ENCODE measurements around the gene ZNF445.
"Not testable (repeated sequence)": the region's sequence is repeated elsewhere in the genome, so short reads cannot be mapped to it uniquely, and the experiment has no call there.

The ZNF445 gene

GRCh38 chr3:44476181-44476611, 1.3 kb downstream of the ZNF445 start:
- no peak for DNase-seq (ENCODE audit: low read depth)

GRCh38 chr3:44474886-44475285, 2.6 kb downstream of the ZNF445 start:
- not testable (repeated sequence) for DNase-seq (ENCODE audit: low read depth)

GRCh38 chr3:44470430-44470829, 7.0 kb downstream of the ZNF445 start:
- DNase-seq (ENCODE audit: low read depth), result no peak

- DNase-seq (ENCODE audit: low read depth), result no peak
These were observed 7.6 kb downstream of the ZNF445 start for GRCh38 chr3:44469914-44470313.

GRCh38 chr3:44468572-44469520, 8.6 kb downstream of the ZNF445 start:
- DNase-seq (ENCODE audit: low read depth), result no peak

- not testable (repeated sequence) for DNase-seq (ENCODE audit: low read depth)
These were observed 9.4 kb downstream of the ZNF445 start for GRCh38 chr3:44468099-44468537.

- DNase-seq (ENCODE audit: low read depth), result no peak
These were observed 10.2 kb downstream of the ZNF445 start for GRCh38 chr3:44467241-44467640.

- DNase-seq (ENCODE audit: low read depth), result not testable (repeated sequence)
These were observed 12.6 kb downstream of the ZNF445 start for GRCh38 chr3:44464920-44465319.

- DNase-seq (ENCODE audit: low read depth), result no peak
These were observed 13.0 kb downstream of the ZNF445 start for GRCh38 chr3:44464509-44464908.

- DNase-seq (ENCODE audit: low read depth), result not testable (repeated sequence)
These were observed 17.4 kb downstream of the ZNF445 start for GRCh38 chr3:44460050-44460449.

GRCh38 chr3:44455318-44455717, 22.2 kb downstream of the ZNF445 start:
- no peak for DNase-seq (ENCODE audit: low read depth)

- no peak for DNase-seq (ENCODE audit: low read depth)
These were observed 23.2 kb downstream of the ZNF445 start for GRCh38 chr3:44454258-44454657.

- no peak for DNase-seq (ENCODE audit: low read depth)
These were observed 26.0 kb downstream of the ZNF445 start for GRCh38 chr3:44451441-44451840.

GRCh38 chr3:44446929-44447328, 30.5 kb downstream of the ZNF445 start:
- DNase-seq (ENCODE audit: low read depth), result no peak

GRCh38 chr3:44445786-44446185, 31.7 kb downstream of the ZNF445 start:
- DNase-seq (ENCODE audit: low read depth), result no peak

- no peak for DNase-seq (ENCODE audit: low read depth)
These were observed 32.4 kb downstream of the ZNF445 start for GRCh38 chr3:44444896-44445691.

GRCh38 chr3:44444437-44444836, 33.0 kb downstream of the ZNF445 start:
- DNase-seq (ENCODE audit: low read depth), result no peak

GRCh38 chr3:44442596-44443309, 34.7 kb downstream of the ZNF445 start:
- DNase-seq (ENCODE audit: low read depth), result no peak

GRCh38 chr3:44439499-44440295, 37.8 kb downstream of the ZNF445 start:
- peak; percentile 7 for DNase-seq (ENCODE audit: low read depth)

GRCh38 chr3:44437800-44438199, 39.7 kb downstream of the ZNF445 start:
- no peak for DNase-seq (ENCODE audit: low read depth)

- DNase-seq (ENCODE audit: low read depth), result no peak
These were observed 41.3 kb downstream of the ZNF445 start for GRCh38 chr3:44436181-44436580.

Data from activated T-helper 1 cell treated with Interleukin-2 at 50 U/mL for 16 hours (primary cell).